GM19468 (cell line): Measurements from ENCODE around the gene TSPAN9.

Source experiments
- ATAC-seq: cut with Tn5 transposase; IDR thresholded peaks from one replicate; pipeline ENCODE4 v1.9.1; 2021; ENCODE audit warnings: mild to moderate bottlenecking, moderate library complexity, moderate number of reproducible peaks; ENCODE audit not compliant: unreplicated experiment; ENCODE audit errors: extremely low read depth

The TSPAN9 gene

GRCh38 chr12:3092764-3093163, 15.6 kb downstream of the TSPAN9 start:
- ATAC-seq, result no peak

DNA sequence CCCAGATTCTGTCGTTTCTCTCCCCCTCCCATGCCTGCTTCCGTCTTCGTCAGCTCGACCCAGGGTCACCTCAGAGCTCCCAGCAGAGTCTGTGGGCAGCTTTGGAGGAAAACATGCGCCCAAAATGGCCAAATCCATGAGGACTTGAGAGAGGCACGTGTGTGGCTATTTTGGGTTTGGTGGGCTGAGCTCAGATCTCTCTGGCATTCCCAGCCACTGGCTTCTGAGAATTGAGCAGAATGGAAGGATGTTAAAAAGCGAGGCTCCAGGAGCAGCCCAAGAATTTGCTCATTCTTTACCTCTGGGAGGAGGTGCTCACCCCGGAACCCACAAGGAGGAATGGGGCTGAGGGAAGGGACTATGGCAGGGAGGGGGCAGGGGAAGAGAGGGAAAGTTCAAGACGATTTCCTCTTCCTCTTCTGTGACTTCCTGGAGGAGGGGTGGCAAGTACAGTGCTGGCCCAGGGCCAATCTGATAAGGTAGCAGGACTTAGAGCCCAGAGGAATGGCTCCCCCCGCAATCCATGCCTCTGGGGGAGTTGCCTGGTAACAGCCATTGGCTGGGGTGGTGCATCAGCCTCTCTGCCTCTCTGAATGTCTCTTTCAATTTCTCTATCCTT, 20.1 kb downstream of the TSPAN9 start:
- no peak for ATAC-seq

- no peak for ATAC-seq
Observed at GRCh38 chr12:3097836-3098235, 20.7 kb downstream of the TSPAN9 start.

DNA sequence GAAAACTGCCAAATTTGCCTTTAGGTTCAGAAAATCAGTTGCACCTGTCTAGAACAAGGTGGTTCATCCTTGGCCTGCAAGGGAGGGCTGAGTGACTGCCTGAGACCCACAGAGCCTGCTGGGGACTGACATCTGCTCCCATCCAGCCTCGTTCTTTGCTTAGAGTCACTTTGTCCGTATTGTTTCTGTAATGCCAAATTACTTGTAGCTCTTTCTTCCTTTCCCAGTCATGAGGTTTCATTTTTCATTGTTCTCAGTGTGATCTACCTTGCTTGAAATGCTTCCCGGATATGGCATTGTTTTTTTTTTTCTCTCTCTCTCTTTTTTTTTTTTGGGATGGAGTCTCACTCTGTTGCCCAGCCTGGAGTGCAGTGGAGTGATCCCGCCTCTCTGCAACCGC, 21.3 kb downstream of the TSPAN9 start:
- ATAC-seq, result no peak

GRCh38 chr12:3099146-3099545, 22.0 kb downstream of the TSPAN9 start:
- ATAC-seq, result no peak

GRCh38 chr12:3101309-3102024, 24.3 kb downstream of the TSPAN9 start:
- ATAC-seq, result no peak

DNA sequence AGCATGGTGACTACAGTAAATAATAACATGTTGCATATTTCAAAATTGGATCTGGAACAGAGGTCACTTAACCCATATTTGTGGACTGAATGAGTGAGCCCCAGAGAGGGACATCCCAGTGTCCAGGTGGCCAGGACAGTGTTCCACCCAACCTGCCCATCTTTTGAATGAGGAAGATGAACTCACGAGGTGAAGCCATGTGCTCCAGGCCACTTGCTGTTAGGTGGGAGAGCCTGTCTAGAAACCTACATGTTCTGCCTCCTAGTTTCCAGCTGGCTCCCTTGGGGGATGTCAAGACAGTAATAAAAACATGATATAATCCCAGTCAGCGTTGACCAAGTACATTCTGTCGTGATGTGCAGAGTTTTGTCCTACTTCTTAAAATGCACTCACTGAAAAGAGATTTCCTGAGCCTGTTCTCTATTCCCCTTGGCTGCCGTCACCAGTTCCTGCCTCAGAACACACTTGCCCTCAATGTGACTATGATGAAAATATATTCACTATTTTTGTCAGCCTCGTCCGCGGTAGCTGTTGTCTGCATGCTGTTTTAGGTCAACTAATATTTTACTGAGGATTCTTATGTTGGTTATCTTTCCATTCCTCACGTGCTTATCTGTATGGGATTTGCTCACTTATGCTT, 25.7 kb downstream of the TSPAN9 start:
- no peak for ATAC-seq

DNA sequence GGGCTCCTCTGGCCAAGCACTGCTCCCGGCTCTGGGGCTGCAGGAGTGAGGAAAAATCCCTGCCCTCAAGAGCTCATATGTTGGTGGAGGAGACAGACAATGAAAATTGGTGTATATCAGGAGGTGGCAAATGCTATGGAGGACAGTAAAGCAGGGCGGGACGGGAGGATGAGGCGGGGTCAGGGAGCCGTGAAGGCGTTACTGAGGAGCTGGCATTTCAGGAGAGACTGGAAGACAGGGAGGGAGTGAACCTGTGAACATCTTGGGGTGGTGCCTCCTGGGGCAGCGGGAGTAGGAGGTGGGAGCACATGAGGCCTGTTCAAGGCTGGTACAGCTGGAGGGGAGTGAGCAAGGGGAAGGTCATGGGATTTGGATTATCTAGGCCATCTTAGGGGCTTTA, 26.6 kb downstream of the TSPAN9 start:
- no peak for ATAC-seq

DNA sequence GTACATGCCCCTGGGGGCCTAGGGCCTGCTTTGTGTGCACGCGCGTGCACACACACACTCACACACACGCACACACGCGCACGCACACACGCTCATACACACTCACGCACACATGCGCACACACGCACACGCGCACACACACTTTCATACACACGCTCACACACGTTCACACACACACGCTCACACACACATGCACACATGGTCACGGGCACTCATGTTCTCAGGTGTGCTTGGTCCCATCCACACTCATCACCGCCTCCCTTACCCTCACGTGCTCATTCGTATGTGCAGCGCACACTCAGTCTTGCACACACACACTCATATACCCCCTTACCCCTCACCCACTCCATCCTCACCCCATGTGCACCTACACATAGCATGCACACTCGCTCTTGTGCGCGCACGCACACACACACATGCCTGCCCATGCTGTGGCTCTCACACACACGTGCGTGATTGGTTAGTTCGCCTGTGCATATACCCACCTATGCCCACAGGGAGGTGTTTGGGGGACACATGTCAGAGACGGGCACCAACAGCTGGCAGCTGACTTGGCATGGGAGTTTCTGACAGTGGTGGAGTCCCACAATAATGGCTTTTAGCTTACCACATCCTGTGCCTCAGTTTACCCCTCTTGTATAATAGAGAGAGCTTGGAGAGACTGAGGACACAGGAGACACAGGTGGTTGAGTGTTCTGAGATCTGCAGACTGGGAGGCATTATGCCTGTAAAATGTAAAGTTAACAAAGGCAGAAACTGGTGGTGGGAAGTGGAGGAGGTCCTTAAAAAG, 28.7 kb downstream of the TSPAN9 start:
- ATAC-seq, result no peak

- no peak for ATAC-seq
Observed at GRCh38 chr12:3106579-3106978, 29.4 kb downstream of the TSPAN9 start.

GRCh38 chr12:3107071-3107583, 29.9 kb downstream of the TSPAN9 start:
- ATAC-seq, result no peak

DNA sequence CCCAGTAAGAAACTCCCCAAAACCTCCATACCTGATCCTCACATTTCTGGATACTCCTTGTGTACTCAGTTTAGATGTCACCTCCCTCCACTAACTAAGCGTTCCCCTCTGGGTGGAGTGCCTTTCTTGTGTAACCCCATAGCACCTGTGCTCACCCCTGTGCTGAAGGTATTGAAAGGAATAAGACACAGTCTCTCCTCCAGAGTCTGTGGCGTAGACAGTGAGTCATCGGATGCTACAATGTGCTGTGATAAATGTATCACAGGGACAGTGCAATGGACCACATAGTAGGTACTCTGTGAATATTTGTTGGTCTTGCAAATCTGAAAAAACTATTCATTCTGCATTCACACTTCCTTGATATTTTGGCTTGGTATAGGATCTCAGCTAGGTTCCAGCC, 30.8 kb downstream of the TSPAN9 start:
- ATAC-seq, result no peak

DNA sequence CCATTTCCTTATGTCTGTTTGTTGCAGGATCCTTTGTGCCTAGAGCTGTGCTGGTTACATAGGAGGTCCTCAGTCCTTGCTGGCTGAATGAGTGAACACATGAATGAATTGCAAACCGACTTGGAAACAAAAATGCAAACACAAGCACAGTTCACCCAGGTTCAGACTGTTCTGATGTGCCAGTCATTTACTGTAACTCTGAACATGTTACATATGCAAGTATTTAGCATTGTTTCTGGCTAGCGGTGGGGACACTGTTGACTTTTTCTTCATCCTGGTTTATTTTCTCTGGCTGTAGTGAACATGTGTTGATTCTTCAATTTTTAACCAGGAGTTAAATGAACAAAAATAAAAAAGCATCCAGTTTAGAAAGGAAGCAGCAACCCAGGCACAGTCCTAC, 33.4 kb downstream of the TSPAN9 start:
- no peak for ATAC-seq

- no peak for ATAC-seq
Observed at GRCh38 chr12:3113671-3114325, 36.6 kb downstream of the TSPAN9 start.

DNA sequence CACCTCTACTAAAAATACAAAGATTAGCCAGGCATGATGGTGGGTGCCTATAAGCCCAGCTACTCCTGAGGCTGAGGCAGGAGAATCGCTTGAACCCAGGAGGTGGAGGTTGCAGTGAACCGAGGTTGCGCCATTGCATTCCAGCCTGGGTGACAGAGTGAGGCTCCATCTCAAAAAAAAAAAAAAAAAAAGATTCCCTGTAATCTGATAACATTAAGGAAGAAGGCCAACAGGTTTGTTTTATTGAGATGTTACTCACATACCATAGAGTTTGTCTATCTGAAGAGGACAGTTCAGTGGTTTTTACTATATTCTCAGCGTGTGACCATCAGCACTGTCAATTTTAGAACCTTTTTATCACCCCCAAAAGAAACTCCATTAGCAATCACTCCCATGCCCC, 37.5 kb downstream of the TSPAN9 start:
- no peak for ATAC-seq

DNA sequence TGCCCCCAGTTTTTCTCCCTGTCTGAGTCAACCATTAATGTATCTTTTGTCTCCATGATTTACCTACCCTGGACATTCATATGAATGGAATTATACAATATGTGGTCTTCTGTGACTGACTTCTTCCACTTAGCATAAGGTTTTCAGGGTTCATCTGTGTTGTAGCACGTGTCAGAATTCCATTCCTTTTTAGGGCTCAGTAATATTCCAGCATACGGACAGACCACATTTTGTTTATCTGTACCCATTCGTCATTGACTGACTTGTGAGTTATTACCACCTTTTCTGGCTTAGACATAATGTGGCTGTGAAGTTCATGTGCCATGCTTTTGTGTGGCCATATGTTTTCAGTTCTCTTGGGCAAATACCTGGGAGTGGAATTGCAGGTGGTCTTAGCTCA, 37.9 kb downstream of the TSPAN9 start:
- no peak for ATAC-seq

GRCh38 chr12:3116106-3116844, 39.1 kb downstream of the TSPAN9 start:
- no peak for ATAC-seq

DNA sequence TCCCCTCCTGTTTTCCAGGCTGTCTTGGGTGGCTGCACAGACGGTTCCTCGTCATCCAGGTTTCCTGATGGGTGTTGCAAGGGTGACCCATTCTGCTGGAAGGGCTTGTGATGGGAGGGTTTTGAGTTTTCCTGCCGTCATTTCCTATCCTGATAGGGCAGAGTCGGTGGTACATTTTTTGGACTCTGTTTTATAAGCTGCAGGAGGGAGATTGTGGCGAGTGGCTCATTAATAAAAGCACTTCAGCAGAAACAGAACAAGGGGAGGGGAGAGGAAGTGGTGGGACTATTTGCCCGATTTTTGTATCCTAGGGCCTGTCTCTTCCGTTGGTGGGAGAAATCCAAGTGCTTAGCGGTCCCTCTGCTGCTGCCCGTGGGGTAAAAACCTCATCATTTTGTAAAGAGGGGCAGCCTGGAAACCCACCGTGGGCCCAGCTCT, 40.0 kb downstream of the TSPAN9 start:
- no peak for ATAC-seq

- no peak for ATAC-seq
Observed at GRCh38 chr12:3117591-3118015, 40.4 kb downstream of the TSPAN9 start.
